Right hindlimb (tissue), 1 donor: ENCODE data around the gene PHF1.

ENCODE experiments used
- DNase-seq: peaks from one replicate; pipeline ENCODE4 v3.0.0-alpha.2; 2018

The PHF1 gene

DNA sequence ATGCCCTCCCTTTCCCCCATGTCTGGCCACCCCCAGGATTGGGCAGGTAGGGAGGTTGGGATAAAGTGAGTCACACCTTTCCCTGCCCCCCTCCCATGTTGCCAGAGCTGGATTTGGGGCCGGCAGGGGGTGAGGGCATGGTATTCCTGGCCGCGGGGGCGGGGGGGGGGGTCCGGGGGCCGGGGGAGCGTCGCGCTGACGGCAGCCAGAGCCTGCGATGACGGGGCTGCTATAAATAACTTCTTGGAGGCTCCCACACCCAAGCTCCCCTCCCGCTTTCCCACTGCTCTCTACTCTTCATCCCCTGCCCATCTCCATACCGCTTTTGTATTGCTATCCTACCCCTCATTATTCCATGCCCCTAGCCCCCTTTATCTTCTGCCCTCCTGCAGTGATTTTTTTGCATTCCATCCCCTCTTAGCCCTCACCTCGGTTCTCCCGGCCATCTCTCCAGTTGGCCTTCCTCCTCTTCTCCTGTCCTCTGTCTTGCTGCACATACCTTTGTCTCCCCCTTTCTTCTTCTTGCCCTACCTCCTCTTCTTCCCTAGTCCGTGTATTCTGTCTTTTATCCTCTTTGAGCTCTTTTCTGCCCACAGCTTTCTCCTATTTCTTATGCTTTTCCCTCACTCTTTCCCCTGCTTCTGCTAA, 22.9 kb downstream of the PHF1 start:
- DNase-seq, result peak; percentile 65

DNA sequence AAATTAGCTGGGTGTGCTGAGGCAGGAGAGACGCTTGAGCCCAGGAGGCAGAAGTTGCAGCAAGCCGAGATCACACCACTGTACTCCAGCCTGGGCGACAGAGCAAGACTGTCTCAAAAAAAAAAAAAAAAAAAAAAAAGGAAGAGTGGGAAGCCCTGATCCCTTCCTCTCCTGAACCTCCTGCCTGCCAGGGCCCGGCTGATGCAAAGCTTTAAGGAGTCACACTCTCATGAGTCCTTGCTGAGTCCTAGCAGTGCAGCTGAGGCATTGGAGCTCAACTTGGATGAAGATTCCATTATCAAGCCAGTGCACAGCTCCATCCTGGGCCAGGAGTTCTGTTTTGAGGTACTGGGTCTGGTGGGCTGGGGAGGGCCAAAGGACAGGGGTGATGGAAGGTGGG, 24.1 kb downstream of the PHF1 start:
- no peak for DNase-seq

DNA sequence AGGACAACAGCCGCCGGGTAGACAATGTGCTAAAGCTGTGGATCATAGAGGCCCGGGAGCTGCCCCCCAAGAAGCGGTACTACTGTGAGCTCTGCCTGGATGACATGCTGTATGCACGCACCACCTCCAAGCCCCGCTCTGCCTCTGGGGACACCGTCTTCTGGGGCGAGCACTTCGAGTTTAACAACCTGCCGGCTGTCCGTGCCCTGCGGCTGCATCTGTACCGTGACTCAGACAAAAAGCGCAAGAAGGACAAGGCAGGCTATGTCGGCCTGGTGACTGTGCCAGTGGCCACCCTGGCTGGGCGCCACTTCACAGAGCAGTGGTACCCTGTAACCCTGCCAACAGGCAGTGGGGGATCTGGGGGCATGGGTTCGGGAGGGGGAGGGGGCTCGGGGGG, 26.9 kb downstream of the PHF1 start:
- DNase-seq, result no peak

DNA sequence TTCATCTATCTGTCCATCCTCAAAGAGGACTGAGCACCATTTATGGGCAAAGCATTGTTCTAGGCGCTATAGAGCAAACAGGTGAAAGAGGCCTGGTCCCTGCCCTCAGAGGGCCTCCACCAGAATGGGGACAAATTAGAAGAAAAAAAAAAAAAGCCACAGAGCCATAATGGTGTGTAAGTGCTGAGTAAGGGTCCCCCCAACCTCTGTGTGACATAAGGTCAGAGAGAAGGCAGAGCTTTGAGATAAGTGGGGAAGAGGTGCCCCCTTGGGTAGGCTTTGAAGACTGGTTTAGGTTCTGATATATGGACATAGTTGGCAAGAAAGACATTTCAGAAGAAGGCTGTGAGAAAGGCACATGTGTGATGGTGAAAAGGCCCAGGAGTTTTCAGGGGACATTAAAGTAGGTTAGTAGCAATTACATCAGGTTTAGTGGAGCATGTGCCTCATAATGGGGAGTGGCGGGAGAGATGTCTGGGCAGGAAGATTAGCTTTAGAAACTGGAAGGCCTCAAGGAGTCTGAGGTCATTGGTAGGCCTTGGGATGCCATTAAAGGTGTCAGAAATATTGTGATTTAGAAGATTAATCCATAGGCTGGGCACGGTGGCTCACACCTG, 28.3 kb downstream of the PHF1 start:
- DNase-seq, result no peak

DNA sequence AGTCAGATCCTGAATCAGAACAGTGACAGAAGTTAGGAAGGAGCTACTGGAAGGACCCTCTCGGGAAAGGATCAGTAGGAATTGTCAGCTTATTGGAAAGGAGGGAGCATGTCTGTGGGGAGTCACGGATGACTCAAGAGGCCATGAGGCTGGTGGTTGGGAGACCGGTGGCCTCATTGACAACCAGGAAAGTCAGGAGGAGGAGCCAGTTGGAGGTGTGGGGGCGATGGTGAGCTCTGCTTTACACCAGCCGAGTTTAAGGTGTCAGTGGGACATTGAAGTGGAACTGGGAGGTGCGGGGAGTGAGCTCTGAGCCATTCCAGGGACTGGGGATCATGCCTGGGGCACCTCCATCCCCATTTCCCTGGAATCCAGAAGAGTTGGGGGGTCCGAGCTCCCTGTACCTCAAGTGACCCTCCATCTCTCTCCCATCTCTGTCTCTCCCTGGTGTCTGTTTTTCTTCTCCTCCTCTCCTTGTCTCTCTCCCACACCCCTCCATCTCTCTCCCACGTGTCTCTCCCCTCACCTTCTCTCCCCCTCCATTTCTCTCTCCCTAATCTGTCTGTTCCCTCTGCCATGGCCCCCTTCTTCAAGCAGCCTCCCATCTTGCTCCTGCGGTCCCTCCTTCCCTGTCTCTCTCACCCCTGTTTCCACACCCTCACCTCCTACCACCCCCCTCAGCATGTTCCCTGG, 29.3 kb downstream of the PHF1 start:
- DNase-seq, result no peak

DNA sequence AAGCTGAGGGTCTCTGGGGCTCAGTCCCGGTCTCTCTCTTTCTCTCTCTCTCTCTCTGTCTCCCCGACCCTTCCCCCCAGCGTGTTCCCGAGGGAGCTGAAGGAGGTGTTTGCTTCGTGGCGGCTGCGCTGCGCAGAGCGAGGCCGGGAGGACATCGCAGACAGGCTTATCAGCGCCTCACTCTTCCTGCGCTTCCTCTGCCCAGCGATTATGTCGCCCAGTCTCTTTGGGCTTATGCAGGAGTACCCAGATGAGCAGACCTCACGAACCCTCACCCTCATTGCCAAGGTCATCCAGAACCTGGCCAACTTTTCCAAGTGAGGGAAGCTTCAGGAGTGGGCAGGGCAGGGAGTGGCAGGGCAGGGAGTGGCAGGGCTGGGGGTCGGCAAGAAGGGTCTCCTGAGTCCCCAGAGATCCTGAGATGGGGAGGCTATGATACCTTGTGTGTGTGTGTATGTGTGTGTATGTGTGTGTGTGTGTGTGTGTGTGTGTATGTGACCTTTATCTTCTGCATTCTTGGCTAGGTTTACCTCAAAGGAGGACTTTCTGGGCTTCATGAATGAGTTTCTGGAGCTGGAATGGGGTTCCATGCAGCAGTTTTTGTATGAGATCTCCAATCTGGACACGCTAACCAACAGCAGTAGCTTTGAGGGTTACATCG, 30.0 kb downstream of the PHF1 start:
- no peak for DNase-seq

DNA sequence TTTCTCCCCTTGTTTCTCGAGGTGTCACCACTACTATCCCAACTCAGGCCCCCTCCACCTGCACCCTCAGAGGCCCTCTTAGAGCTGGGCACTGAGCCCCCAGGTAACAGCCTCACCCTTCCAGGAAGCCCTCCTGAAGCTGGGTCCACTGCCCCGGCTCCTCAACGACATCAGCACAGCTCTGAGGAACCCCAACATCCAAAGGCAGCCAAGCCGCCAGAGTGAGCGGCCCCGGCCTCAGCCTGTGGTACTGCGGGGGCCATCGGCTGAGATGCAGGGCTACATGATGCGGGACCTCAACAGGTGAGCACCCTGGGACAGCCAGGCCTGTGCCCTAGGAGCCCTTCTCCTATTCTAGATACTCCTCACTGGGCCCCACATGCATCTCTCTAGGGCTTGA, 30.6 kb downstream of the PHF1 start:
- DNase-seq, result no peak

DNA sequence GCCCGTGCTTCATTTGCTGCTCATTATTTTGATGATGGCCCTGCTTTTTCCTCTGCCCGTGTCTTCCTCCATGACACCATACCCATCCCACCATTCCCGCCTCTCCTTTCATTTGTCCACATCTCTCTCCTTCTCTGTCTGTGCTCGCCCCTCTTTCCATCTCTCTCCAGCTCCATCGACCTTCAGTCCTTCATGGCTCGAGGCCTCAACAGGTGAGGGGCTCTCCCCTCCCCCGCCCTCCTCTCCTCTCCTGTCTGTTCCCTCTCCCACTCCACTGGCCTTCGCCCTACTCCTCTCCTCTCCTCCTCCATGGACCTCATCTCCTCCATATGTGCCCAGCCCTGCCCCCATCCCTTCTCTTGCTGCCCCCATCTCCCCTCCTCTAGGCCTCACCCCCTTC, 31.5 kb downstream of the PHF1 start:
- no peak for DNase-seq

DNA sequence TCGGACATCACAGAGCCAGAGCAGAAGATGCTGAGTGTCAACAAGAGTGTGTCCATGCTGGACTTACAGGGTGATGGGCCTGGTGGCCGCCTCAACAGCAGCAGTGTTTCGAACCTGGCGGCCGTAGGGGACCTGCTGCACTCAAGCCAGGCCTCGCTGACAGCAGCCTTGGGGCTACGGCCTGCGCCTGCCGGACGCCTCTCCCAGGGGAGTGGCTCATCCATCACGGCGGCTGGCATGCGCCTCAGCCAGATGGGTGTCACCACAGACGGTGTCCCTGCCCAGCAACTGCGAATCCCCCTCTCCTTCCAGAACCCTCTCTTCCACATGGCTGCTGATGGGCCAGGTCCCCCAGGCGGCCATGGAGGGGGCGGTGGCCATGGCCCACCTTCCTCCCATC, 32.2 kb downstream of the PHF1 start:
- DNase-seq, result no peak

DNA sequence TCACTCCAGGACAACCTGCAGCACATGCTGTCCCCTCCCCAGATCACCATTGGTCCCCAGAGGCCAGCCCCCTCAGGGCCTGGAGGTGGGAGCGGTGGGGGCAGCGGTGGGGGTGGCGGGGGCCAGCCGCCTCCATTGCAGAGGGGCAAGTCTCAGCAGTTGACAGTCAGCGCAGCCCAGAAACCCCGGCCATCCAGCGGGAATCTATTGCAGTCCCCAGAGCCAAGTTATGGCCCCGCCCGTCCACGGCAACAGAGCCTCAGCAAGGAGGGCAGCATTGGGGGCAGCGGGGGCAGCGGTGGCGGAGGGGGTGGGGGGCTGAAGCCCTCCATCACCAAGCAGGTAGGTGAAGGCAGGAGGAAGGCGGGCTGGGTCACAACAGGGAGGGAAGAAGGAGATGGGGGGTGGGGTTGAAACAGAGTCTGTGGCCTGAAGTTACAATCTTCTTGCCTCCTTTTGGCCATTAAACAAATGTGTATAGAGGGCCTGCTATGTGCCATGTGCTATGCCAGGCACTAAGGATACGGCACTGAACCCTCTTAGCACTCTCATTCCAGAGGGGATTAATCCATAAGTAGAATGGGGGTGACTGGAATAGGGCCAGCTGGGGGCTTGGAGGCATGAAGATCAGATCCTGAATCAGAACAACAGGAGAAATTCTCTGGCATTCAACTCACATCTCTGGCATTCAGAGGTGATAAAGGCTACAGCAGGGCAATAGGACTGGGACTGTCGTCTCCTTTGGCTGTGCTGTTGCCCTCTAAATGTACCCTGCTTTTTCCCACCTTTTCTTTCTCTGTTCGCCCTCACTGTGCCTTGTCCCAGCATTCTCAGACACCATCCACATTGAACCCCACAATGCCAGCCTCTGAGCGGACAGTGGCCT, 33.0 kb downstream of the PHF1 start:
- DNase-seq, result no peak

DNA sequence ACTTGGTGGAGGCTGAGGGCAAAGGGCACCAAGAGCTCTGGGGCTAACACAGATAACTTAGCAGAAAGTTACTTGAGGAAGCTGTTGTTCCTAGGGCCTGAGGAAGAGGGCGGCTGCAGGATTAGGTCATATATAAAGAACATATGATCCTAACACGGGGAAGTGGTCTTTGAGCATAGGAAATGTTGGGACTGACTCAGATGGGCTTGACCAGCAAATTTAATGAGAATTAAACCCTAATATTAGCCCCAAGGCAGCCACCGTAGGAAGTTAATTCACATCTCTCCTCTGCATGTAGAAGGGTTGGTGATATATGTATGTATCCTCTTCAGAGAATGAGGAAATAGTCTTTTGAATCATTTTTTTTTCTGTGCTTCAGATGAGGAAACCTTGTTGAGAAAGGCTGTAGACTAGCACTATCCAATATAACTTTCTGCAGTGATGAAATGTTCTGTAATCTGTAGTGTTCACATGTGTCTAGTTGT, 34.3 kb downstream of the PHF1 start:
- DNase-seq, result no peak

DNA sequence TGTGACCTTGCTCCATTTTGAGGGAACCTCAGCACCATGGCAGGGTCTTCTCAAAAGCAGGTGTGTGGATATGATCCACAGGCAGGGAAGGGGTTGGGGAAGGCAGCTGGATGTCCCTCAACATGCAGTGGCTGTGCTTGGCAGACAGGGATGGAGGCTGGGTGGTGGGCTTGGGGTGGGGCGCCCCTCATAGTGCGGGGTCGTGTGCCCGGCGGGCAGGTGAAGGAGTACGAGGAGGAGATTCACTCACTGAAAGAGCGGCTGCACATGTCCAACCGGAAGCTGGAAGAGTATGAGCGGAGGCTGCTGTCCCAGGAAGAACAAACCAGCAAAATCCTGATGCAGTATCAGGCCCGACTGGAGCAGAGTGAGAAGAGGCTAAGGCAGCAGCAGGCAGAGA, 35.5 kb downstream of the PHF1 start:
- no peak for DNase-seq

DNA sequence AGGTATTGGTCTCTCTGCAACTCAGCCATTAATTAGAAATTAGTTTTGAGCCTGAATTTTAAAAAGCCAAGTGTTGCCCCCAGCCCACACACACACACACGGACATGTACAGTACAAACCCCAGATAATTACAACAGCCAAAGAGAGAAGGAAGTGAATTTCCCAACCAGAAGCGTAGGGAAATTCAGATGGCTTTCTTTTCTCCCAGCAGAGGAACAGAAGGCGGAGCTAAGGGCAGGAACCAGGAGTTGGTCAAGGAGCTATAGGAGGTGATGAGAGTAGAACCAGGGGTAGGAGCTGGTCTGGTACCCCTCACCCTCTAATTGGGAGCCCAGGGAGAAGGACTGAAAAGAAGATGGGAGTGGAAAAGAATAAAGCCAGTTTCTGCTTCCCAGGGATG, 39.6 kb downstream of the PHF1 start:
- DNase-seq, result no peak

DNA sequence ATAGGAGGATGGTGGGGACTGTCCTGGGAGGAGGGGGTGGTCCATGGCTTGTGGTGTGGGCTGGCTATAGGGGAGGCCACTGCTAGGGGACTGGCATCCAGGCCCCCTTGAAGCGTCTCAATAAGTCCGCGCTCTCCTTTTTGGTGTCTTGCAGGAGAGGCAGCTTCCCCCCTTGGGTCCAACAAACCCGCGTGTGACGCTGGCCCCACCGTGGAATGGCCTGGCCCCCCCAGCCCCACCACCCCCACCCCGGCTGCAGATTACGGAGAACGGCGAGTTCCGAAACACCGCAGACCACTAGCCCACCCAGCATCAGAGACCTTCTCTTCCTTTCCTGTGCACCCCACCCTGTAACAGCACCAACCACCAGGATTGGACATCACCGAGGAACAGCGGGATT, 40.8 kb downstream of the PHF1 start:
- no peak for DNase-seq

DNA sequence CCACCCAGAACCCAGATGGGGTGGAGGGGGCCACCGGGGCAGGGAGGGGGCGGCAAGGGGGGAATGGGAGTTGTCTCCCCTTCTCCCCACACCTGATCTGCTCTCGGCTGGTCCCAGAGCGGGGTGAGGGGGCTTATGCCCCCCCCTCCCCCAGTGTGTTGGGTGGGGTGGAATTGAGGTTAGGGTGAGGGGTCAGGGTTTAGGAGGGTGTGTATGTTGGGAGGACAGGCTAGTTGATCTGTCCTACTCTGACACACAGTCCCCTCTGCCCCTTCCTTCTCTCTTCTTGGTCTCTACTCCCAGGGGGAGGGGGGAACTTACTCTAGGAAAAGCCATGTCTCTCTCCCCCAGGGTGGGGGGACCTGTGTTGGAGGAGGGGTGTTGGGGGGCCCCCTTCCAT, 41.7 kb downstream of the PHF1 start:
- DNase-seq, result no peak

DNA sequence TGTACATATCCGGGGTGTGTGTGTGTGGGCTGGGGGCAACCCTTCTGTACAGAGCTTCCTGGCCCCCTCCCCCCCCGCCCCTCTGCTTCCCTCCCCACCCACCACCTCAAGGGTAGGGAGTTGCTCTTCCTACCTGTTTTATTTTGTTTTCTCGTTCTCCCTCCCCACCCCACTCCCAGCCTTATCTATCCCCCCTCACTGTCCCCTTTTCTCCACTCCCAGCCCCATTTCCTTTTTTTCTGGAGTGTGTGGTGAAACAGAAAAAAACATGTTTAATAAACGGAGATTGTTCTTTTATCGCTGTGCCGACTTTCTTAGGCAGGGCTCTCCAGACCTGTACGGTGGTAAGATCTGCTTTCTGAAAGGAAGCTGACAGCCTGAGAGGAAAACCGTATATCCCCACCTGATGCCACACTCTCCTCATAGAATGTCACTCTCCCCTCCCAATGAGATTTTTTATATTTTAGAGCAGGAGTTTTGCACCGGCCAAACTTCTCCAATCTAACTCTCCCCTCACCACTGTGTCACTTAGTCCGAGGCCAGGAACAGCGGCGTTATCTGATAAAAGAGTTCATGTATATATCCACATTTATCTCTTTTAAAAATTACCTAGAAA, 42.7 kb downstream of the PHF1 start:
- no peak for DNase-seq

DNA sequence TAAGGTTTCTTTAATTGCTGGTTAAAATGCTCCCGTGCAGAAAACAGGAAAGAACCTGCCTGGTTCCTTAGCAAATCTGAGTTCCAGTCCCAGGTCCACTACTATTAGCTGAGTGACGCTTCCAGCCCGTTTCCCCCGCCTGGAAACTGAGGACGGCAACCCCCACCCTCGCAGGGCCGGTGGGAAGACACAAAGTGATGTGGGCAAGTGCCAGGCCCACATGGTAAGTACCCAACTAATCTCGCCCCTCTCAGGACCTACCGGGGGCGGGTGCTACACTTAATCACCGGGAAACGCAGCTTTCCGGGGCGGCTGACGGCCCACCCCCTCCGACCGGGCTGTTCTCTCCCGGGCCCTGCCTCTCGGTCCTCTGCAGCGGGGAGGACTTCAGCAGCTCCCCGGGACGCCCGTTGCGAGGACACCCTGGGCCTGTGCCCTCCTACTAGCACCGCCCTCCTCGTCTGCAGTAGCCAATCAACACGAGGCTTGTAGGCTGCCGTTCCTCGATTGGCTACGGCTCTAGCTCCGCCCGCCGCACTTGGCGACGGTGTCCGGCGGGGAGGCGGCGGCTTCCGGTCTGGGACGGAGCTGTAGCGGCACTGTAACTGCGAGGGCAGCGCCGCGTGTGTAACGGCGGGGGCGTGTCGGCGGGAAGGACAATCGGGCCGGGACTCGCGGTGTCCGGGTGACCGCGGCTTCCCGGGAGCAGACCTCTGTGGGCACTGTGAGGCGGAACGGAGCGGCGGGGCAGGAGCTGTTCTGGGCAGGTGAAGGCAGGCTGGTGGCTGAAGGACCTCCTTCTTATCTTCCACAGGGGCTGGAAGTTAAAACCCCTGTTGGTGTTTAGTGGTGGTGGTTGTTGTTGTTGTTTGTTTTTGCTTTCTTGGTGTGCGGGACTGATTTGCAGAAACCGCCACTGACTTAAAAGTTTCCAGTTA, 43.5 kb downstream of the PHF1 start, which contains the start of gene ZBTB9:
ZBTB9 (plus strand) TSS at position 568 of the 938 bp plus-strand sequence. CDS start 525 bp downstream, outside the sequence.
- peak; percentile 97 for DNase-seq

DNA sequence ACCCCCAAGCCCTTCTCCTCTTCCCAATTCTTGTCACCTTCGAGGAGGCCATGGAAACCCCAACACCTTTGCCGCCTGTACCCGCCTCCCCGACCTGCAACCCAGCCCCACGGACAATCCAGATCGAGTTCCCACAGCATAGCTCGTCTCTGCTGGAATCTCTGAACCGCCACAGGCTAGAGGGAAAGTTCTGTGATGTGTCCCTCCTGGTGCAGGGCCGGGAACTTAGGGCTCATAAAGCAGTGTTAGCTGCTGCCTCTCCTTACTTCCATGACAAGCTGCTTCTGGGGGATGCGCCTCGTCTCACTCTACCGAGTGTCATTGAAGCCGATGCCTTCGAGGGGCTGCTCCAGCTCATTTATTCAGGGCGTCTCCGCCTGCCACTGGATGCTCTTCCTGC, 44.2 kb downstream of the PHF1 start:
- DNase-seq, result no peak

DNA sequence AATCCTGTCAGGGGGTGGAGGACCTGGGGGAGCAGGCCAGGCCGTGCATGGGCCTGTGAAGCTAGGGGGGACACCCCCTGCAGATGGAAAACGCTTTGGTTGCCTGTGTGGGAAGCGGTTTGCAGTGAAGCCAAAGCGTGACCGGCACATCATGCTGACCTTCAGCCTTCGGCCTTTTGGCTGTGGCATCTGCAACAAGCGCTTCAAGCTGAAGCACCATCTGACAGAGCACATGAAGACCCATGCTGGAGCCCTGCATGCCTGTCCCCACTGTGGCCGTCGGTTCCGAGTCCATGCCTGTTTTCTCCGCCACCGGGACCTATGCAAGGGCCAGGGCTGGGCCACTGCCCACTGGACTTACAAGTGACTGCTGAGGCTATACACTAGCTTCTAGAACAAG, 45.3 kb downstream of the PHF1 start:
- DNase-seq, result no peak

DNA sequence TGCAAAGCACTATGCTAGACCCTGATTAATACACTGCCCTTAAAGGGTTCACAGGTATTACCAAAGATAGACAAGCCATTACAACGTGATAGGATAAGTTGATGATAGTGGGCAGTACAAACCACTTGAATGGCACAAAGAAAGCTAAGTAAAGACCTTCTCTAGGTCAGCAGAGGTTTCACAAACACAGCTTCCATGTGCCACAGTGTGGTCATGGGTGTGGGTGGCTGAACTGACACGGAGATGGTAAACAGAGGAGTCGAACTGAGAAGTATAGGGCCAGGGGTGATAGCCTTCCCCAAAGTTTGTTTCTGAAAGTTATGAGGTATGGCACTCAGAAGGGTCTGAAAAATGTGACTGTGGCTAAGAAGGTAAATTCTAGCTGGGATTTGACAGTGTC, 47.9 kb downstream of the PHF1 start:
- no peak for DNase-seq

DNA sequence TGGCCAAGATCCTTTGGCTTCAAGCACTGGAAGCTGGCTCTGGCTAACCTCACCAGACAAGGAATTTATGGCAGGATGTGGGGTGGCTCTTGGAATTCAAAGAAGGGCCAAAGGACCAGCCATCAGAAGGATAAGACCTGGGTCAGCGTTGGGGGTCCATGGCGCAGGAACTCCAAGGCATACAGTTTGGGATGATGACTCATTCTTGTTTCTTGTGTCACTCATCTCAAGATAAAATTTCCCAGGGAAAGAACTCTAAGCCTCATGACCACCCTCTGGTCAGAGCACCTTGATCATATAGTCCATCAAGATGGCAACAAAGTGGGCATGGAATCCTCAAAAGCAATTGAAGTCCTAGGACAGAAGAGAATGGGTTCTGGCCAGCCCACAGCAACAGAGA, 48.4 kb downstream of the PHF1 start:
- no peak for DNase-seq
